Naive B cell (primary cell): ENCODE measurements around the gene MBNL2. TPM values are rescaled to one million over a fixed set of nuclear protein-coding genes. Genes with fewer than 3 reads are reported as not detected.
A peak's percentile ranks its signal among the peaks of the same experiment; 100 is the strongest.

Experiments
- ATAC-seq, 2 donors: fragments of 150-1000 bp; cut with Tn5 transposase; 2 replicates each; pipeline ENCODE4 v1.10.0; 2021; ENCODE audit warnings: low read depth in 2 of 2, mild to moderate bottlenecking in 2 of 2, moderate library complexity in 2 of 2
- DNase-seq: peaks from one replicate; pipeline ENCODE4 v3.0.0; 2022
- H3K27ac Mint-ChIP-seq, 6 donors: one replicate each; pipeline ENCODE4 v1.8.0; 2020 to 2022; ENCODE audit warnings: mild to moderate bottlenecking in 6 of 6, mixed read lengths in 6 of 6, moderate library complexity in 5 of 6, inconsistent platforms in 2 of 6
- H3K27me3 Mint-ChIP-seq, 3 donors: one replicate each; pipeline ENCODE4 v1.8.0; 2021 to 2022; ENCODE audit warnings: mixed read lengths in 3 of 3, mild to moderate bottlenecking in 1 of 3
- H3K36me3 Mint-ChIP-seq, 2 donors: one replicate each; pipeline ENCODE4 v1.8.0; 2020 to 2022; ENCODE audit warnings: mixed read lengths in 2 of 2, inconsistent platforms in 1 of 2, mild to moderate bottlenecking in 1 of 2
- H3K4me1 Mint-ChIP-seq, 3 donors: one replicate each; pipeline ENCODE4 v1.8.0; 2020 to 2022; ENCODE audit warnings: mixed read lengths in 3 of 3, inconsistent platforms in 1 of 3, mild to moderate bottlenecking in 1 of 3, moderate library complexity in 1 of 3
- H3K4me3 Mint-ChIP-seq, 8 donors: one replicate each; pipeline ENCODE4 v1.8.0; 2020 to 2022; ENCODE audit warnings: mild to moderate bottlenecking in 8 of 8, mixed read lengths in 8 of 8, moderate library complexity in 8 of 8, inconsistent platforms in 2 of 8
- H3K9me3 Mint-ChIP-seq, 7 donors: one replicate each; pipeline ENCODE4 v1.8.0; 2020 to 2022; ENCODE audit warnings: mixed read lengths in 7 of 7, mild to moderate bottlenecking in 5 of 7, inconsistent platforms in 2 of 7, moderate library complexity in 1 of 7
- polyA plus RNA-seq, 6 donors: library from polyadenylated mRNA; unstranded; fragments of 300-500 nt; fragmentation: Illumina TruSeq; gene quantifications; one replicate each; pipeline ENCODE4 v1.2.3, GENCODE V29; 2021; ENCODE audit warnings: low read depth in 6 of 6

Gene MBNL2
- polyA plus RNA-seq, 6 donors from 2014 or later, result 18.2 to 36.1 (median 21.3) TPM

GRCh38 chr13:97311956-97312355 lies 89.8 kb downstream of the MBNL2 start:
- DNase-seq, result no peak
- Mint-ChIP-seq H3K9me3 (peaks cover 0 to 6% (median 0%) of the 10 kb centered on the region in 7 donors), H3K27ac (no peak overlapping the region), H3K36me3 (peaks cover 20 to 21% of the 10 kb centered on the region in 2 donors), H3K4me3 (no peak overlapping the region), H3K27me3 (no peaks in the 10 kb centered on the region), H3K4me1 (peaks cover 24 to 55% (median 37%) of the 10 kb centered on the region in 3 donors)
- ATAC-seq, result no peak

- Mint-ChIP-seq H3K9me3 (peaks cover 0 to 6% (median 0%) of the 10 kb centered on the region in 7 donors), H3K36me3 (peaks cover 16 to 17% of the 10 kb centered on the region in 2 donors), H3K4me3 (no peak overlapping the region), H3K27me3 (no peaks in the 10 kb centered on the region), H3K27ac (peak overlapping the region in 2 of 6 donors; percentile 4 to 79), H3K4me1 (peaks cover 37 to 58% (median 43%) of the 10 kb centered on the region in 3 donors)
- ATAC-seq (no peak), DNase-seq (no peak)
These were observed 91.6 kb downstream of the MBNL2 start for GRCh38 chr13:97313551-97314260.

GRCh38 chr13:97316390-97316789 lies 94.3 kb downstream of the MBNL2 start:
- ATAC-seq (no peak), DNase-seq (no peak)
- Mint-ChIP-seq H3K36me3 (peaks cover 9 to 12% of the 10 kb centered on the region in 2 donors), H3K27me3 (no peaks in the 10 kb centered on the region), H3K9me3 (peaks cover 0 to 6% (median 0%) of the 10 kb centered on the region in 7 donors), H3K4me1 (peaks cover 40 to 65% (median 52%) of the 10 kb centered on the region in 3 donors), H3K27ac (peak overlapping the region in 2 of 6 donors; percentile 67 to 81), H3K4me3 (peak overlapping the region in 1 of 8 donors; percentile 71)

- ATAC-seq, result no peak
- H3K27me3 Mint-ChIP-seq, result no peaks in the 10 kb centered on the region
- H3K4me3 Mint-ChIP-seq, result no peak overlapping the region
- H3K36me3 Mint-ChIP-seq, result peaks cover 5 to 9% of the 10 kb centered on the region in 2 donors
- DNase-seq, result no peak
- H3K4me1 Mint-ChIP-seq, result peaks cover 47 to 67% (median 49%) of the 10 kb centered on the region in 3 donors
- H3K27ac Mint-ChIP-seq, result peak overlapping the region in 3 of 6 donors; percentile 7 to 44 (median 18)
- peaks cover 0 to 6% (median 0%) of the 10 kb centered on the region in 7 donors for H3K9me3 Mint-ChIP-seq
These were observed 95.8 kb downstream of the MBNL2 start for GRCh38 chr13:97317933-97318332.

GRCh38 chr13:97318532-97318931 lies 96.4 kb downstream of the MBNL2 start:
- H3K36me3 Mint-ChIP-seq, result peaks cover 5 to 9% of the 10 kb centered on the region in 2 donors
- ATAC-seq (peak in 1 of 2 donors; percentile 33), DNase-seq (no peak)
- peaks cover 0 to 6% (median 0%) of the 10 kb centered on the region in 7 donors for H3K9me3 Mint-ChIP-seq
- H3K4me3 Mint-ChIP-seq, result no peak overlapping the region
- H3K27ac Mint-ChIP-seq, result peak overlapping the region in 5 of 6 donors; percentile 18 to 82 (median 75)
- H3K4me1 Mint-ChIP-seq, result peaks cover 46 to 67% (median 47%) of the 10 kb centered on the region in 3 donors
- no peaks in the 10 kb centered on the region for H3K27me3 Mint-ChIP-seq

GRCh38 chr13:97319113-97319720 lies 97.1 kb downstream of the MBNL2 start:
- Mint-ChIP-seq H3K4me3 (no peak overlapping the region), H3K27me3 (no peaks in the 10 kb centered on the region), H3K36me3 (peaks cover 2 to 3% of the 10 kb centered on the region in 2 donors), H3K27ac (peak overlapping the region in 4 of 6 donors; percentile 18 to 82 (median 56)), H3K9me3 (peaks cover 0 to 2% (median 0%) of the 10 kb centered on the region in 7 donors), H3K4me1 (peaks cover 43 to 66% (median 46%) of the 10 kb centered on the region in 3 donors)
- ATAC-seq (no peak), DNase-seq (no peak)

- H3K27me3 Mint-ChIP-seq, result no peaks in the 10 kb centered on the region
These were observed 99.0 kb downstream of the MBNL2 start for GRCh38 chr13:97321101-97321500.

GRCh38 chr13:97321616-97322321 lies 99.6 kb downstream of the MBNL2 start:
- peak overlapping the region in 1 of 8 donors; percentile 80 for H3K4me3 Mint-ChIP-seq
- H3K4me1 Mint-ChIP-seq, result peaks cover 30 to 55% (median 37%) of the 10 kb centered on the region in 3 donors
- no peaks in the 10 kb centered on the region for H3K9me3 Mint-ChIP-seq
- ATAC-seq, result no peak
- H3K27me3 Mint-ChIP-seq, result no peaks in the 10 kb centered on the region
- no peak overlapping the region for H3K27ac Mint-ChIP-seq
- no peaks in the 10 kb centered on the region for H3K36me3 Mint-ChIP-seq
- no peak for DNase-seq

More at GRCh38 chr13:97321101-97321500, 99.0 kb downstream of the MBNL2 start:
- no peak for DNase-seq
- Mint-ChIP-seq H3K36me3 (no peaks in the 10 kb centered on the region), H3K27ac (peak overlapping the region in 1 of 6 donors; percentile 52), H3K4me3 (no peak overlapping the region), H3K4me1 (peaks cover 37 to 61% (median 44%) of the 10 kb centered on the region in 3 donors), H3K9me3 (no peaks in the 10 kb centered on the region)
- no peak for ATAC-seq

- H3K4me3 Mint-ChIP-seq, result no peak overlapping the region
- DNase-seq (no peak), ATAC-seq (no peak)
- H3K27me3 Mint-ChIP-seq, result no peaks in the 10 kb centered on the region
- H3K4me1 Mint-ChIP-seq, result peaks cover 22 to 59% (median 37%) of the 10 kb centered on the region in 3 donors
- H3K27ac Mint-ChIP-seq, result peak overlapping the region in 1 of 6 donors; percentile 10
- no peaks in the 10 kb centered on the region for H3K9me3 Mint-ChIP-seq
- no peaks in the 10 kb centered on the region for H3K36me3 Mint-ChIP-seq
These were observed 100.7 kb downstream of the MBNL2 start for GRCh38 chr13:97322740-97323342.

GRCh38 chr13:97324115-97324514 lies 102.0 kb downstream of the MBNL2 start:
- no peak for DNase-seq
- no peaks in the 10 kb centered on the region for H3K9me3 Mint-ChIP-seq
- no peak for ATAC-seq
- H3K4me3 Mint-ChIP-seq, result no peak overlapping the region
- peaks cover 11 to 48% (median 31%) of the 10 kb centered on the region in 3 donors for H3K4me1 Mint-ChIP-seq
- H3K36me3 Mint-ChIP-seq, result no peaks in the 10 kb centered on the region
- peak overlapping the region in 2 of 6 donors; percentile 51 to 72 for H3K27ac Mint-ChIP-seq
- no peaks in the 10 kb centered on the region for H3K27me3 Mint-ChIP-seq

- Mint-ChIP-seq H3K27me3 (no peaks in the 10 kb centered on the region), H3K4me1 (peaks cover 10 to 40% (median 33%) of the 10 kb centered on the region in 3 donors), H3K4me3 (no peak overlapping the region), H3K36me3 (no peaks in the 10 kb centered on the region), H3K9me3 (no peaks in the 10 kb centered on the region), H3K27ac (no peak overlapping the region)
- no peak for DNase-seq
- no peak for ATAC-seq
These were observed 103.6 kb downstream of the MBNL2 start for GRCh38 chr13:97325738-97326137.

GRCh38 chr13:97327086-97327485 lies 105.0 kb downstream of the MBNL2 start:
- Mint-ChIP-seq H3K27me3 (no peaks in the 10 kb centered on the region), H3K4me3 (no peak overlapping the region), H3K27ac (peak overlapping the region in 2 of 6 donors; percentile 26 to 59)

More at GRCh38 chr13:97327086-97327485, 105.0 kb downstream of the MBNL2 start:
- ATAC-seq (no peak), DNase-seq (no peak)
- H3K36me3 Mint-ChIP-seq, result no peaks in the 10 kb centered on the region
- H3K9me3 Mint-ChIP-seq, result no peaks in the 10 kb centered on the region
- H3K4me1 Mint-ChIP-seq, result peaks cover 4 to 30% (median 27%) of the 10 kb centered on the region in 3 donors
